GM19239 (cell line): ENCODE data around the gene PTPRT.

Source experiments
- DNase-seq: peaks from one replicate; pipeline ENCODE4 v3.0.0; 2011; ENCODE audit warnings: low spot score; ENCODE audit not compliant: insufficient read length
- FAIRE-seq: peaks from 2 replicates; lab custom pipeline; 2011; peaks lifted over from hg19 to GRCh38; lab: Jason Lieb, UNC

PTPRT gene

DNA sequence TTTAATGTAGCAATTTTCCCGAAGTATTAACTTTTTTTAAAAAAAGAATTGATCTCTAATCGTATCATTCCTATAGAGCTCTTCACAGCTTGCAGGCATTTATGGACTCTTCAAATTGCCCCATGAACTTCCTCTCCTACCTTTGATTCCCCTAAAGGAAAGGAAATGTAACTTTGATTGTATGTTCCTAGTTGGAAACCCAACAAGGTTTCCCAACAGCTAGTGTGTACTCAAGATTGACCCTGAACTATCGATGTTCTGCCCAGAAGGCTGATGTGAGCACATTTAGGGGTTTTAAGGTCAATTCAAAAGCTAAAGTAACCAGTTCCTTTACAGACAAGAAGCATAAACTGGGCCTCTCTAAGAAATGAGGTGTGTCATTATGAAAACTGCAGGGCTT, 491.7 kb downstream of the PTPRT start:
- no peak for FAIRE-seq
- no peak for DNase-seq

- FAIRE-seq = no peak
These were observed 498.8 kb downstream of the PTPRT start for GRCh38 chr20:42690842-42691437.

DNA sequence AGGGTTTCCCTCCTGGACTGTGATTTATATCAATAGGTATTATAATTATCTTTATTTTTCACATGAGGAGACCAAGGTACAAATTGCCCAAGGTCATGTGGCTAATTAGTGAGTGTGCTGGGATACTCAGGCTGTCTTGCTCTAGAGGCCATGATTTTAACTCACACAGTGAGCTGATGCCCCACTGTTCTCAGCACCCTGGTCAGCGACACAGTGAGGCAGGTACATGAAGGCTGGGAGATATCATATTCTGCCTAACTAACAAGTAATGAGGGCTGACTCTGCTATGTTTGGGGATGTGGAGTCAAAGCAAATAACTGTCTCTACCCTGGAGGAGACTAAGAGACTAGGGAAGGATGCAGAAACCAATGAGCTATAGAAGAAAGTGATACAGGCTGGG, 501.1 kb downstream of the PTPRT start:
- no peak for FAIRE-seq
- DNase-seq = no peak

More at GRCh38 chr20:42690842-42691437, 498.8 kb downstream of the PTPRT start:
- DNase-seq = no peak

- no peak for DNase-seq
- FAIRE-seq = no peak
These were observed 503.6 kb downstream of the PTPRT start for GRCh38 chr20:42686057-42686456.

- DNase-seq (peak; percentile 4), FAIRE-seq (no peak)
These were observed 510.8 kb downstream of the PTPRT start for GRCh38 chr20:42678895-42679294.

GRCh38 chr20:42656130-42656529, 533.6 kb downstream of the PTPRT start:
- no peak for FAIRE-seq
- DNase-seq = no peak

- DNase-seq = no peak
- FAIRE-seq = no peak
These were observed 537.4 kb downstream of the PTPRT start for GRCh38 chr20:42652266-42652665.

GRCh38 chr20:42650191-42650746, 539.4 kb downstream of the PTPRT start:
- FAIRE-seq (no peak), DNase-seq (no peak)

DNA sequence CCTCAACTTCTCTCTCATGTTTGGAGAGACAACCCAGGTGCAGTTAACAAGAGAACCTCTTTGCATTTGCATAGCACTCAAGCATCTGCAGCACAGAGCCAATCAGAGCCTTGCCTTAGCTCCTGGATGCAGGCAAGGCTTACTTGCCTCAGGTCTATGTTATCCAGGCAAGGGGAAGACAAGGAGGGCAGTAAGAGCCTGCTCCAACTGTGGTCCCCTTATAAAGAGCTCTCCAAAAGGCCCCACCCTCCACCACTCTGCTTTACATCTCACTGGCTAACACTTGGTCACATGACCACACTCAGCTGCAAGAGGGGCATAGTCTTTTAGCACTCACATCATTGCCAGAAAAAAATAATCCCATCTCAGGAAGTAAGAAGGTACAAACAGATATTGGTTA, 540.0 kb downstream of the PTPRT start:
- FAIRE-seq (no peak), DNase-seq (no peak)

- DNase-seq (no peak), FAIRE-seq (no peak)
These were observed 543.5 kb downstream of the PTPRT start for GRCh38 chr20:42646250-42646649.

- DNase-seq (no peak), FAIRE-seq (no peak)
These were observed 547.8 kb downstream of the PTPRT start for GRCh38 chr20:42641886-42642285.

- FAIRE-seq = no peak
- DNase-seq = no peak
These were observed 550.6 kb downstream of the PTPRT start for GRCh38 chr20:42639140-42639539.

DNA sequence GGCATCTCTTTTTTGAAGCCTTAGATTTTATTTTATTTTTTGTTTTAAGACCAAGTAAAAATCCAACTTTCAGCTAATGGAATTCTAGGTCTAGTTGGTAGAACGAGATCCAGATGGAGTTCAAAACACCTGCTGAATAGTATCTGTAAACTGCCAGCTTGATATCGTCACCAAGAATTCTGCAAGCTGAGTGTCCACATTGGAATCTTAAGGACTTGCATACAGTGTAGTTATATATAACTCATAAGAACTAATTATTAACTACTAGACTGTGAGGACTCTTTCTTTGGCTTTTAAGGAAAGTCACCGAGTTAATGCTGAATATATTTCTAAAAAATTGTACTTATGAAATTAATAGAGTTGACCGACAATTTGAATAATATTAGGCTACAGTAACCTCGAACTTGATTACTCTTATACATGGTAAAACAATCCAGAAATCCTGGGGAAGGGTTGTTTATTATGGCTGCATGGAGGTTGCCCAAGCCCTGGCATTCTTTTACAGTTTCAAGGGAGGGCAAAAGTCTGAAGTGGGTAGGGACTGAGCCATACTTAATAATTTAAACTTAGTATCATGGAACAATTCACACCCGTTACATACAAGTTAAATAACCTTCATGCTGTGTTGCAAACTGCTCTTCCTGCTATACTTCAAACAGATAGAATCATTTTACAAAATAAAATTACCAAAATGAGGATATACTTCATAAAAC, 553.9 kb downstream of the PTPRT start:
- no peak for DNase-seq

GRCh38 chr20:42634156-42634555, 555.5 kb downstream of the PTPRT start:
- FAIRE-seq = no peak
- no peak for DNase-seq

More for the DNA sequence above, 553.9 kb downstream of the PTPRT start:
- FAIRE-seq = no peak

DNA sequence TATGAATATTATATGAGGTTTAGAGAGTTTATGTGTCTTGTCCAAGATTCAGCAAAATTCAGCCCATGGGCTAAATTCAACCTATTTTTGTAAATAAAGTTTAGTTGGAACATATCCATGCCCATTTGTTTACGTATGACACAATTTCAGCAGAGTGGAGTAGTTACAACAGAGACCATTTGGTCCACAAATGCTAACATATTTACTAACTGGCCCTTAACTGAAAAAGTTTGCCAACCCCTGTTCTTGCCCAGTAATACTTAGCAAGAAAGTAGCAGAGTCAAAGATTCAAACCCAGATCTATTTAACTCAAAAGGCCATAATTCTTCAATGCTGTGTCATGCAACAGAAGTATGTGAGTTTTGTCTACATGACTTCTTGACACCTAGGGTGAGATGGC, 561.0 kb downstream of the PTPRT start:
- no peak for DNase-seq

GRCh38 chr20:42613076-42613475, 576.6 kb downstream of the PTPRT start:
- DNase-seq (no peak), FAIRE-seq (no peak)

More for the DNA sequence above, 561.0 kb downstream of the PTPRT start:
- no peak for FAIRE-seq

- FAIRE-seq (no peak), DNase-seq (no peak)
These were observed 577.5 kb downstream of the PTPRT start for GRCh38 chr20:42611889-42612837.

- FAIRE-seq (no peak), DNase-seq (no peak)
These were observed 578.3 kb downstream of the PTPRT start for GRCh38 chr20:42611423-42611822.

GRCh38 chr20:42610070-42610469, 579.6 kb downstream of the PTPRT start:
- FAIRE-seq = no peak
- no peak for DNase-seq

- FAIRE-seq (no peak), DNase-seq (no peak)
These were observed 580.1 kb downstream of the PTPRT start for GRCh38 chr20:42609618-42610017.
